Measurements from ENCODE around the gene GEN1.

The GEN1 gene, protein sequence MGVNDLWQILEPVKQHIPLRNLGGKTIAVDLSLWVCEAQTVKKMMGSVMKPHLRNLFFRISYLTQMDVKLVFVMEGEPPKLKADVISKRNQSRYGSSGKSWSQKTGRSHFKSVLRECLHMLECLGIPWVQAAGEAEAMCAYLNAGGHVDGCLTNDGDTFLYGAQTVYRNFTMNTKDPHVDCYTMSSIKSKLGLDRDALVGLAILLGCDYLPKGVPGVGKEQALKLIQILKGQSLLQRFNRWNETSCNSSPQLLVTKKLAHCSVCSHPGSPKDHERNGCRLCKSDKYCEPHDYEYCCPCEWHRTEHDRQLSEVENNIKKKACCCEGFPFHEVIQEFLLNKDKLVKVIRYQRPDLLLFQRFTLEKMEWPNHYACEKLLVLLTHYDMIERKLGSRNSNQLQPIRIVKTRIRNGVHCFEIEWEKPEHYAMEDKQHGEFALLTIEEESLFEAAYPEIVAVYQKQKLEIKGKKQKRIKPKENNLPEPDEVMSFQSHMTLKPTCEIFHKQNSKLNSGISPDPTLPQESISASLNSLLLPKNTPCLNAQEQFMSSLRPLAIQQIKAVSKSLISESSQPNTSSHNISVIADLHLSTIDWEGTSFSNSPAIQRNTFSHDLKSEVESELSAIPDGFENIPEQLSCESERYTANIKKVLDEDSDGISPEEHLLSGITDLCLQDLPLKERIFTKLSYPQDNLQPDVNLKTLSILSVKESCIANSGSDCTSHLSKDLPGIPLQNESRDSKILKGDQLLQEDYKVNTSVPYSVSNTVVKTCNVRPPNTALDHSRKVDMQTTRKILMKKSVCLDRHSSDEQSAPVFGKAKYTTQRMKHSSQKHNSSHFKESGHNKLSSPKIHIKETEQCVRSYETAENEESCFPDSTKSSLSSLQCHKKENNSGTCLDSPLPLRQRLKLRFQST

DNA sequence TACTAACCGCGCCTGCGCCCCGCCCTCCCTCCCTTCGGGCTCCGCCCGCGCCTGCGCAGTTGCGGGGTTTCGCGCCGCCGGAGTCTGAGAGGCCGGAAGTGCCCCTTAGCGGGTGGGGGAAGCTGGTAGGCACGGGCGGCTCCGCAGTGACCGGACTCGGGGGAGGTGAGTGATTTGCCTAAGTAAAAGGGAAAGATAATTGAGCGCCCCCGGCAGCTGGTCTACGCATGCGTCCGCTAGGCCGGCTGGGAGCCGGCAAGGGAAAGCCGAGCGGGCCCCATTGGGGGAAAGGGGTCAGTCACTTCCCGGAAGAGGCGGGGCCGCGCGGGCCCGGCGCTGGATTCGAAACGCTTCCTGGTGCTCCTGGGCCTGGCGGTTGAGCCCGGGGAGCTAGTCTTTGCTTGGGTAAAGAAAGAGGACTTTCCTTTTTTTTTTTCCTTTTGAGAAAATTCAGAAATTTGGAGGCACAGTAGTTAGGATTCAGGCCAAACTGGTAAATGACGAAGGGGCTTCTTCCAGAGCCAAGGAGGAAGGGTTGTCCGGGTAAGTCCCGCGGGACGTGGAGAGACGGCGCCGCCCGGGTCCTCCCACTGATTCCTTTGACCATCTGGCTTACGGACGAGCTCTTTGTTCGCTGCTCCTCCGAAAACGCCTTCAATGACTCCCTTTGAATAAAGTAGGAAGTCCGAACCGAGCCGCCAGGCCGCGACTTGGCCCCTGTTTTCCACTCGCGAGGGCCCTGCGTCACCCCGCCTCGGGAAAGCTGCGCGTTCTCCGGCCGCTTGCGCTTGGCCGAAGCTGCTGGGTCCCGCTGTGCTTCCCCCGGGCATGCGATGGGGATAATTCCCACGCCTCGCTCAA is at the start of gene GEN1, which contains the start of gene SMC6:
Gene GEN1, plus strand, starts transcription at position 336 of the 861 bp plus-strand sequence. CDS start 5,806 bp downstream, outside the sequence.
Gene SMC6, minus strand, starts transcription at position 8 of the 861 bp plus-strand sequence. CDS start 7,864 bp downstream, outside the sequence.
- ATAC-seq (replicated peaks) (peak; percentile 83 to 88), DNase-seq (peak; percentile 95)
- Mint-ChIP-seq H3K27ac (peak within 1 kb of the TSS; percentile 97), H3K4me1 (peaks cover 16 to 23% of the 10 kb centered on the region in 2 donors), H3K27me3 (no peaks in the 10 kb centered on the region), H3K4me3 (peak within 1 kb of the TSS; percentile 96 to 99), H3K36me3 (peaks cover 3 to 8% of the 10 kb centered on the region in 2 donors), H3K9me3 (no peaks in the 10 kb centered on the region)

DNA sequence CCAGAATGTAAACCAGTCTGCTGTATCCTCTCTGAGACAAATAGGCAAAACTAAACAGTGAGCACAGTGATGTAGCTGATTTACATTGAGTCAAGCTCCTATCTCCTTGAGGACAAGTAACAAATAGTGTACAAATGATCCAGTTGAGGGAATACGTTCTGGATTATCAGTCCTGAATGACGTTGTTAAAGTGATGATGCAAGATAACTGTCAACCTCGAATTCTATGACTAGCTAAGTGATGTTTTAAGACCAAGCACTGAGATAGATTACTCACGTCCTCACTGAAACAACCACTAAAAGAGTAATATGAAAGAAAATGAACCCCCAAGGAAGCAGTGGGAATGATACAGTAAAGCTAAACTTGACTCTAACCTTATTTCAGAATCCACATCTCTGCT is 47.1 kb upstream of the GEN1 start:
- no peak for DNase-seq
- Mint-ChIP-seq H3K27ac (peak overlapping the region; percentile 10), H3K36me3 (peaks cover 19 to 28% of the 10 kb centered on the region in 2 donors), H3K27me3 (no peaks in the 10 kb centered on the region), H3K4me3 (no peak overlapping the region), H3K4me1 (no peaks in the 10 kb centered on the region), H3K9me3 (no peaks in the 10 kb centered on the region)
- ATAC-seq (replicated peaks), result no peak

- Mint-ChIP-seq H3K9me3 (no peaks in the 10 kb centered on the region), H3K27me3 (no peaks in the 10 kb centered on the region), H3K4me1 (no peaks in the 10 kb centered on the region), H3K36me3 (peaks cover 25 to 33% of the 10 kb centered on the region in 2 donors), H3K27ac (no peak overlapping the region), H3K4me3 (no peak overlapping the region)
- DNase-seq, result no peak
- ATAC-seq (replicated peaks), result no peak
Observed at GRCh38 chr2:17708501-17708900, 45.4 kb upstream of the GEN1 start.

DNA sequence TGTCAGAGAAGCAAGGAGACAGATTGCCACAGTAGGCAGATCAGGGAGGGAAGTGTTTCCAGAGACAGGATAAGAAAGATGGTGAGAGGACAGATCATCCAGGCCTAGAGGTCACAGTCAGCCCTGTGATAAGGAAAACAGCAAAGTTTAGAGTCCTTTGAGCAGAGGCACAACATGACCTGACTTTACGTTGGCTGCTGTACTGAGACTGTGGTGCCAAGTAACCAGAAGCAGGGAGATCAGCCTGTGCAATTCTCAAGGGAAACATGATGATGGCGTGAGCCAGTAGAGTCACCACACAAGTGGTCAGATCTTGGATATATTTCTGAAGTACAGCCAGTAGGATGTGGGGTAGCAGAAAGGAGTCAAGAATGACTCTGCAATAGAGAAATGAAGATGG is 44.0 kb upstream of the GEN1 start:
- ATAC-seq (replicated peaks), result no peak
- H3K27me3 Mint-ChIP-seq, result no peaks in the 10 kb centered on the region
- no peak overlapping the region for H3K4me3 Mint-ChIP-seq

DNA sequence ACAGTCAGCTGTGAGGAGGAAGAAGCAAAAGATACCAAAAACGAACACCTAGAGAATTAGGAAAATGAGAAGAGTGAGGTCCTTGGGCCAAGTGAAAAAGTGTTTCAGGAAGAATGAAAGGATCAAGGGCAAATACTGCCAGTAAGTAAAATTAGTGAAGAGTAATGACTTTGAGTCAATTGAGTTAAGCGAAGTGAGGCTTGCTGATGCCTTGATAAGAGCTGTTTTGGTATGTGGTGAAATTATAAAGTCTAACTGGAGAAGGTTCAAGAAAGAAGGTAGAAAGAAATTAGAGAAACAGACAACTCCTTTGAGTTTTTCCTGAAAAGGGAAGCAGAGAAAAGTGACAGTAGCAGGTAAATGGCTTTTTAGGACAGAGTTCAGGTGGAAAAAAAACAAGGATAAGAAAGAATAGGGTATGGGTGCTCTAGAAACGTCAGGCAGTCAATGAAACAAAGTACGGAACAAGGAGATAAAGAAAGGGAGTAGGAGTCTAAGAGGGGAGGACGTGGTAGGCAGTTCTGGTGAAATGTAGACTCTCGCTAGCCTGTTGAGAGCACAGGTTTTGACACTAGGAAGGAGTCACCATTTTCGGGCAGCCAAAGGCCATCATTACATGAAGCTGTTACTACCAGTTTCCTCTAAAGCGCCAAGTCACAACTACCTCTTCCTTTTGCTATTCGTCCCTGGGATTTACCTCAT is 43.2 kb upstream of the GEN1 start:
- Mint-ChIP-seq H3K36me3 (peaks cover 23 to 32% of the 10 kb centered on the region in 2 donors), H3K27me3 (no peaks in the 10 kb centered on the region), H3K4me1 (no peaks in the 10 kb centered on the region), H3K4me3 (no peak overlapping the region), H3K9me3 (no peaks in the 10 kb centered on the region), H3K27ac (no peak overlapping the region)
- DNase-seq, result no peak
- no peak for ATAC-seq (replicated peaks)

More for the DNA sequence above, 44.0 kb upstream of the GEN1 start:
- H3K36me3 Mint-ChIP-seq, result peaks cover 23 to 32% of the 10 kb centered on the region in 2 donors
- no peak for DNase-seq
- H3K4me1 Mint-ChIP-seq, result no peaks in the 10 kb centered on the region
- no peak overlapping the region for H3K27ac Mint-ChIP-seq
- H3K9me3 Mint-ChIP-seq, result no peaks in the 10 kb centered on the region

- DNase-seq, result no peak
- no peak overlapping the region for H3K4me3 Mint-ChIP-seq
- H3K4me1 Mint-ChIP-seq, result no peaks in the 10 kb centered on the region
- H3K27ac Mint-ChIP-seq, result no peak overlapping the region
- H3K36me3 Mint-ChIP-seq, result peaks cover 16 to 27% of the 10 kb centered on the region in 2 donors
- H3K9me3 Mint-ChIP-seq, result no peaks in the 10 kb centered on the region
- ATAC-seq (replicated peaks), result no peak
- no peaks in the 10 kb centered on the region for H3K27me3 Mint-ChIP-seq
Observed at GRCh38 chr2:17713291-17713690, 40.6 kb upstream of the GEN1 start.

DNA sequence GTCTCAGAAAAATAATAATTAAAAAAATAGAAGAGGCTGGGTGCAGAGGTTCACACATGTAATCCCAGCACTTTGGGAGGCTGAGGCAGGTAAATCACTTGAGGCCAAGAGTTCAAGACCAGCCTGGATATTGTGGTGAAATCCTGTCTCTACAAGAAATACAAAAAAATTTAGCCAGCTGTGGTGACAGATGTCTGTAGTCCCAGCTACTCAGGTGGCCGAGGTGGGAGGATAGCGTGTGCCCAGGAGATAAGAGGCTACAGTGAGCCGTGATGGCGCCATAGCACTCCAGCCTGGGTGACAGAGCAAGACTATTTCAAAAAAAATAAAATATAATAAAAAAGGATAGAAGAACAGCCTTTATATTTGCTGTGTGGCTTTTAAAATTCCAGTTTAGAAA is 36.3 kb upstream of the GEN1 start:
- Mint-ChIP-seq H3K4me1 (no peaks in the 10 kb centered on the region), H3K27ac (no peak overlapping the region), H3K4me3 (no peak overlapping the region), H3K36me3 (peaks cover 14 to 26% of the 10 kb centered on the region in 2 donors), H3K27me3 (no peaks in the 10 kb centered on the region), H3K9me3 (no peaks in the 10 kb centered on the region)
- ATAC-seq (replicated peaks), result no peak
- no peak for DNase-seq

DNA sequence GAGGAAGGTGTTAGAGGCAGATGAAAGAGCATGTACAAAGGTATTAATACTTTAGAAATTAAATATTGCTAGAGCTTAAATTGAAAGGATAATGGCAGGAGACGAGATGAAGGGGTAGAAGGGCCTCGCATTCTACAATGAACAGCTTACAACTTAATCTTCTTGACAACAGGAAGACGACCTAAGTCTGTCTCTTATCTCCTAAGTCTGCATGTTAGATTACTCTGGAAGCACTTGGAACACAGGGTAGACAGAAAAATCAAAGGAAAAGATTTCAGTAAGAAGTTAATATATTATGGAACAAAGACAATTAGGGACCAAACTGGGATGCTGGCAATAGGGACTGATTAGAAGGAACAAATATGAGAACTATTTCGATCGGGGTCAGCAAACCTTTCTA is 35.2 kb upstream of the GEN1 start:
- H3K9me3 Mint-ChIP-seq, result no peaks in the 10 kb centered on the region
- H3K27ac Mint-ChIP-seq, result no peak overlapping the region
- ATAC-seq (replicated peaks) (no peak), DNase-seq (no peak)
- peaks cover 10 to 17% of the 10 kb centered on the region in 2 donors for H3K36me3 Mint-ChIP-seq
- no peaks in the 10 kb centered on the region for H3K27me3 Mint-ChIP-seq
- no peaks in the 10 kb centered on the region for H3K4me1 Mint-ChIP-seq
- no peak overlapping the region for H3K4me3 Mint-ChIP-seq

GRCh38 chr2:17719562-17720371 is 34.2 kb upstream of the GEN1 start:
- Mint-ChIP-seq H3K36me3 (peaks cover 5 to 10% of the 10 kb centered on the region in 2 donors), H3K27ac (no peak overlapping the region), H3K9me3 (no peaks in the 10 kb centered on the region), H3K4me3 (no peak overlapping the region), H3K4me1 (no peaks in the 10 kb centered on the region), H3K27me3 (no peaks in the 10 kb centered on the region)
- ATAC-seq (replicated peaks) (no peak), DNase-seq (no peak)

GRCh38 chr2:17728210-17728609 is 25.7 kb upstream of the GEN1 start:
- Mint-ChIP-seq H3K27ac (no peak overlapping the region), H3K4me3 (no peak overlapping the region), H3K36me3 (peaks cover 11 to 13% of the 10 kb centered on the region in 2 donors), H3K27me3 (no peaks in the 10 kb centered on the region), H3K4me1 (no peaks in the 10 kb centered on the region), H3K9me3 (no peaks in the 10 kb centered on the region)
- ATAC-seq (replicated peaks), result no peak
- DNase-seq, result no peak

DNA sequence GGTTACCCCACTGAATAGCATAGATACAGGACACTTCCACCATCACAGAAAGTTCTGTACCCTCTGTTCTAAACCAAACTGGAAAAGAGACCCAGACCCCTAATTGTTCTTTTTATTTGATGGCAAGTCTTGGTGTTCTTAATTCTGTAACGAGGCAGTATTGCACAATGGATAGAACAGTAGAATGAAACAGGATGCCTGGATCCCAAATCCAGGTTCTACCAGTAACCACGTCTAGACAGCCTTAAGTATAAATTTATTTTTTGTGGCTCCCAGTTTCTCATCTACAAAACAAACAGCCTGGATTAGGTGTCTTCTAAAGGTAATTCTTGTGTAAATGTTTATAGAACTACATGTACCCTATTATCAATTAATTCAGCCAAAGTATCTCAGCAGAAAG is 24.1 kb upstream of the GEN1 start:
- Mint-ChIP-seq H3K9me3 (no peaks in the 10 kb centered on the region), H3K4me3 (no peak overlapping the region), H3K27ac (no peak overlapping the region), H3K27me3 (no peaks in the 10 kb centered on the region), H3K36me3 (peaks cover 14 to 18% of the 10 kb centered on the region in 2 donors), H3K4me1 (peaks cover 4 to 10% of the 10 kb centered on the region in 2 donors)
- ATAC-seq (replicated peaks) (no peak), DNase-seq (no peak)

DNA sequence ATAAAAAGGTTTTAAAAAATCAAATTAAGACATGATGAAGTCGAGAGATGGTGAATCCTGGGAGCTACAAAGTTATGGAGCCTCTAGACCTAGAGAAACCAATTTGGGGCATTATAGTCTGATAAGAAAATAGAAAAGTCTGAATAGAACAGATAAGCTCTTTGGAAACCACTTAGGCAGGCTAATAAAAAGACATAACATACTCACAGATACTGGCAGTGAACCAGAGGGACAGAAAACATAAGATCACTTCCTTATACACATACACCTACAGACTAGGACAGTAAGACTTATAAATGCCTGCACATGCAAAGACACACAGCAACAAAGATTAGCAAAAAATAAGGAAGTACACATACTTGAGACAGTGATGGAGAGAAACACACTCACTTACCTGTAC is 20.3 kb upstream of the GEN1 start:
- peaks cover 23 to 35% of the 10 kb centered on the region in 2 donors for H3K36me3 Mint-ChIP-seq
- H3K9me3 Mint-ChIP-seq, result no peaks in the 10 kb centered on the region
- peaks cover 4 to 21% of the 10 kb centered on the region in 2 donors for H3K4me1 Mint-ChIP-seq
- ATAC-seq (replicated peaks), result peak; percentile 33 to 65
- H3K4me3 Mint-ChIP-seq, result no peak overlapping the region
- H3K27ac Mint-ChIP-seq, result no peak overlapping the region
- DNase-seq, result no peak
- no peaks in the 10 kb centered on the region for H3K27me3 Mint-ChIP-seq

DNA sequence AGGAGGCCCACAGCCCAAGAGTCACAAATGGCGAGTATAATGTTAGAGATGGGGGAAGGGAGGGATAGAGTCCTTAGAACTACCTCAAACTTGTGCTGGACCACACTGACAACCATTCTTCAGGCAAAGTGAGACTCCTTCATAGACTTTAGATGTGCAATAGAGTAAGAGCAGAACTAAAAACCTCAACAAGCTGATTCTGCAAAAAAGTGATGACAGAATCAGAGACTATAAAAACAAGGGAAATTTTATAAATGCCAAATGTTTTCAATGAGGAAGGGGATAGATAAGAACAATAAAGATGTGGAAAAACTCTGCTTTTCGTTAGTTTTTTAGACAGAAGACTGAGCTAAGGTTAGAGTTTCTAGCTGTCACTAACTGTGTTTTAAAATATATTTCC is 18.1 kb upstream of the GEN1 start:
- H3K27me3 Mint-ChIP-seq, result no peaks in the 10 kb centered on the region
- peak overlapping the region; percentile 16 for H3K27ac Mint-ChIP-seq
- DNase-seq (no peak), ATAC-seq (replicated peaks) (no peak)
- peaks cover 5 to 21% of the 10 kb centered on the region in 2 donors for H3K4me1 Mint-ChIP-seq
- H3K4me3 Mint-ChIP-seq, result no peak overlapping the region
- peaks cover 35 to 51% of the 10 kb centered on the region in 2 donors for H3K36me3 Mint-ChIP-seq
- no peaks in the 10 kb centered on the region for H3K9me3 Mint-ChIP-seq

Measured in stimulated activated naive B cell treated with anti-CD40 and anti-IgM and Interleukin-4, amounts not matched to agents 10 μg/mL and 1 μg/mL and 100 μg/mL, for 72 hours (primary cell).